Measurements from ENCODE around the gene HPDL.
A peak's percentile ranks its signal among the peaks of the same experiment; 100 is the strongest.
"Not testable (repeated sequence)": the region's sequence is repeated elsewhere in the genome, so short reads cannot be mapped to it uniquely, and the experiment has no call there.

HPDL gene

GRCh38 chr1:45326627-45327623 is at the start of gene HPDL:
HPDL (plus strand) TSS chr1:45326895; CDS start chr1:45327149, 254 bp downstream.
- peak; percentile 59 for DNase-seq (ENCODE audit: low spot score)
- H3K4me1 Mint-ChIP-seq (ENCODE audit: low read depth): peaks cover 6% of the 10 kb centered on the region
- H3K4me3 Mint-ChIP-seq: peak within 1 kb of the TSS; percentile 82
- no peaks in the 10 kb centered on the region for H3K9me3 Mint-ChIP-seq
- H3K27me3 Mint-ChIP-seq (ENCODE audit: low read depth): peaks cover 4% of the 10 kb centered on the region
- H3K36me3 Mint-ChIP-seq (ENCODE audit: low read depth): peaks cover 12% of the 10 kb centered on the region
- peak within 1 kb of the TSS; percentile 60 for H3K27ac Mint-ChIP-seq

- Mint-ChIP-seq H3K27ac (no peak overlapping the region), H3K36me3 (ENCODE audit: low read depth) (no peaks in the 10 kb centered on the region), H3K4me1 (ENCODE audit: low read depth) (peaks cover 1% of the 10 kb centered on the region), H3K27me3 (ENCODE audit: low read depth) (peaks cover 15% of the 10 kb centered on the region), H3K9me3 (no peaks in the 10 kb centered on the region), H3K4me3 (no peak overlapping the region)
- no peak for DNase-seq (ENCODE audit: low spot score)
Measured at GRCh38 chr1:45282351-45282750, 44.3 kb upstream of the HPDL start.

GRCh38 chr1:45284858-45285257 is 41.8 kb upstream of the HPDL start:
- H3K27me3 Mint-ChIP-seq (ENCODE audit: low read depth): peaks cover 10% of the 10 kb centered on the region
- H3K4me1 Mint-ChIP-seq (ENCODE audit: low read depth); H3K36me3 Mint-ChIP-seq (ENCODE audit: low read depth); DNase-seq (ENCODE audit: low spot score); H3K27ac Mint-ChIP-seq; H3K4me3 Mint-ChIP-seq; H3K9me3 Mint-ChIP-seq: not testable (repeated sequence)

GRCh38 chr1:45286521-45286920 is 40.2 kb upstream of the HPDL start:
- not testable (repeated sequence) for H3K27ac Mint-ChIP-seq

GRCh38 chr1:45291002-45291401 is 35.7 kb upstream of the HPDL start:
- H3K4me1 Mint-ChIP-seq (ENCODE audit: low read depth); H3K9me3 Mint-ChIP-seq; H3K4me3 Mint-ChIP-seq; DNase-seq (ENCODE audit: low spot score); H3K27ac Mint-ChIP-seq; H3K27me3 Mint-ChIP-seq (ENCODE audit: low read depth); H3K36me3 Mint-ChIP-seq (ENCODE audit: low read depth): not testable (repeated sequence)

More at GRCh38 chr1:45286521-45286920, 40.2 kb upstream of the HPDL start:
- not testable (repeated sequence) for DNase-seq (ENCODE audit: low spot score); H3K27me3 Mint-ChIP-seq (ENCODE audit: low read depth); H3K4me1 Mint-ChIP-seq (ENCODE audit: low read depth); H3K36me3 Mint-ChIP-seq (ENCODE audit: low read depth); H3K4me3 Mint-ChIP-seq; H3K9me3 Mint-ChIP-seq

- Mint-ChIP-seq H3K9me3 (no peaks in the 10 kb centered on the region), H3K27ac (no peak overlapping the region), H3K4me1 (ENCODE audit: low read depth) (no peaks in the 10 kb centered on the region), H3K4me3 (no peak overlapping the region), H3K36me3 (ENCODE audit: low read depth) (no peaks in the 10 kb centered on the region), H3K27me3 (ENCODE audit: low read depth) (peaks cover 3% of the 10 kb centered on the region)
- no peak for DNase-seq (ENCODE audit: low spot score)
Measured at GRCh38 chr1:45291716-45292115, 35.0 kb upstream of the HPDL start.

- peaks cover 5% of the 10 kb centered on the region for H3K4me1 Mint-ChIP-seq (ENCODE audit: low read depth)
- H3K9me3 Mint-ChIP-seq: no peaks in the 10 kb centered on the region
- H3K4me3 Mint-ChIP-seq: no peak overlapping the region
- DNase-seq (ENCODE audit: low spot score): no peak
- no peaks in the 10 kb centered on the region for H3K27me3 Mint-ChIP-seq (ENCODE audit: low read depth)
- H3K27ac Mint-ChIP-seq: no peak overlapping the region
- H3K36me3 Mint-ChIP-seq (ENCODE audit: low read depth): no peaks in the 10 kb centered on the region
Measured at GRCh38 chr1:45297666-45298356, 28.9 kb upstream of the HPDL start.

GRCh38 chr1:45299296-45299695 is 27.4 kb upstream of the HPDL start:
- H3K9me3 Mint-ChIP-seq: no peaks in the 10 kb centered on the region

GRCh38 chr1:45299981-45300668 is 26.6 kb upstream of the HPDL start:
- Mint-ChIP-seq H3K36me3 (ENCODE audit: low read depth) (no peaks in the 10 kb centered on the region), H3K4me1 (ENCODE audit: low read depth) (peaks cover 14% of the 10 kb centered on the region), H3K9me3 (no peaks in the 10 kb centered on the region), H3K27me3 (ENCODE audit: low read depth) (no peaks in the 10 kb centered on the region), H3K27ac (no peak overlapping the region), H3K4me3 (no peak overlapping the region)
- peak; percentile 20 for DNase-seq (ENCODE audit: low spot score)

More at GRCh38 chr1:45299296-45299695, 27.4 kb upstream of the HPDL start:
- H3K36me3 Mint-ChIP-seq (ENCODE audit: low read depth): no peaks in the 10 kb centered on the region
- no peak for DNase-seq (ENCODE audit: low spot score)
- H3K27ac Mint-ChIP-seq: no peak overlapping the region
- H3K4me3 Mint-ChIP-seq: no peak overlapping the region
- no peaks in the 10 kb centered on the region for H3K27me3 Mint-ChIP-seq (ENCODE audit: low read depth)
- peaks cover 7% of the 10 kb centered on the region for H3K4me1 Mint-ChIP-seq (ENCODE audit: low read depth)

- DNase-seq (ENCODE audit: low spot score): no peak
- H3K4me3 Mint-ChIP-seq: no peak overlapping the region
- no peak overlapping the region for H3K27ac Mint-ChIP-seq
- H3K4me1 Mint-ChIP-seq (ENCODE audit: low read depth): peaks cover 17% of the 10 kb centered on the region
- H3K36me3 Mint-ChIP-seq (ENCODE audit: low read depth): no peaks in the 10 kb centered on the region
- no peaks in the 10 kb centered on the region for H3K9me3 Mint-ChIP-seq
- no peaks in the 10 kb centered on the region for H3K27me3 Mint-ChIP-seq (ENCODE audit: low read depth)
Measured at GRCh38 chr1:45300669-45300997, 26.1 kb upstream of the HPDL start.

GRCh38 chr1:45302505-45303150 is 24.1 kb upstream of the HPDL start:
- DNase-seq (ENCODE audit: low spot score): no peak
- Mint-ChIP-seq H3K27me3 (ENCODE audit: low read depth) (no peaks in the 10 kb centered on the region), H3K9me3 (no peaks in the 10 kb centered on the region), H3K4me3 (peak overlapping the region; percentile 92), H3K27ac (peak overlapping the region; percentile 49), H3K36me3 (ENCODE audit: low read depth) (no peaks in the 10 kb centered on the region), H3K4me1 (ENCODE audit: low read depth) (peaks cover 31% of the 10 kb centered on the region)

GRCh38 chr1:45303520-45304310 is 23.0 kb upstream of the HPDL start:
- Mint-ChIP-seq H3K36me3 (ENCODE audit: low read depth) (no peaks in the 10 kb centered on the region), H3K4me1 (ENCODE audit: low read depth) (peaks cover 31% of the 10 kb centered on the region), H3K9me3 (no peaks in the 10 kb centered on the region), H3K27ac (peak overlapping the region; percentile 95), H3K27me3 (ENCODE audit: low read depth) (no peaks in the 10 kb centered on the region), H3K4me3 (peak overlapping the region; percentile 92)
- peak; percentile 93 for DNase-seq (ENCODE audit: low spot score)

All from T-helper 2 cell treated with Interferon-gamma antibody and Interleukin-4, amounts not matched to agents 5 μg/mL and 100 μg/mL, for 36 hours (primary cell).